GM12892 (cell line): ENCODE results near the gene ST6GAL1.

Experiments
- POLR2A ChIP-seq: IDR thresholded peaks from 2 replicates; pipeline ENCODE4 v1.6.1; 2011; ENCODE audit warnings: low read depth, low read length, control low read depth
- POLR2AphosphoS5 ChIP-seq: IDR thresholded peaks from 2 replicates; pipeline ENCODE4 v1.6.1; 2011; ENCODE audit warnings: low read depth, low read length, control low read depth
- TAF1 ChIP-seq: IDR thresholded peaks from 2 replicates; pipeline ENCODE4 v1.6.1; 2011; ENCODE audit warnings: low read depth, mild to moderate bottlenecking, control low read depth, low read length, borderline replicate concordance

- TF ChIP-seq POLR2A = no peak
- TF ChIP-seq TAF1 = no peak
- TF ChIP-seq POLR2AphosphoS5 = no peak
These were observed 152.5 kb downstream of the ST6GAL1 start for GRCh38 chr3:187082758-187083375.
